K562 (cell line): ENCODE data around the gene SYK.

Experiments used
- CTCF ChIP-seq, 3 experiments: IDR thresholded peaks in 2 of 3; conservative IDR thresholded peaks in 1 of 3; 2 replicates each; pipeline ENCODE4 v1.5.1; 2011 to 2012; ENCODE audit warnings: low read length in 3 of 3, mild to moderate bottlenecking in 3 of 3, control low read depth in 2 of 3, improper control_type of control experiment in 1 of 3, inconsistent platforms in 1 of 3, low read depth in 1 of 3, mixed read lengths in 1 of 3, moderate library complexity in 1 of 3; ENCODE audit not compliant: insufficient read depth in 2 of 3
- MCM2 ChIP-seq: fragments of 450-650 bp; IDR thresholded peaks from 2 replicates; pipeline ENCODE4 v1.6.1; 2017; ENCODE audit warnings: low read depth, mild to moderate bottlenecking
- NR2C1 ChIP-seq, 2 experiments: fragments of 450-650 bp; IDR thresholded peaks; 2 replicates each; pipeline ENCODE4 v1.6.1; 2017; ENCODE audit warnings: mild to moderate bottlenecking in 2 of 2, antibody characterized with exemption in 1 of 2, inconsistent platforms in 1 of 2, missing compliant biosample characterization in 1 of 2, missing genetic modification characterization in 1 of 2
- POLR2AphosphoS5 ChIP-seq: IDR thresholded peaks from 2 replicates; pipeline ENCODE4 v1.6.1; 2011; ENCODE audit warnings: mild to moderate bottlenecking, low read depth, low read length, moderate library complexity; ENCODE audit not compliant: control insufficient read depth, insufficient read depth
- RBM34 ChIP-seq: fragments of 200-400 bp; formaldehyde crosslinking; IDR thresholded peaks from 2 replicates; pipeline ENCODE4 v1.6.1; 2018; ENCODE audit warnings: low read length, borderline replicate concordance; ENCODE audit not compliant: insufficient read depth
- RFX5 ChIP-seq: IDR thresholded peaks from 2 replicates; pipeline ENCODE4 v1.6.1; 2011; ENCODE audit warnings: low read depth, mild to moderate bottlenecking, improper control_type of control experiment, low read length
- SMC3 ChIP-seq: conservative IDR thresholded peaks from 2 replicates; pipeline ENCODE4 v1.6.1; 2011; ENCODE audit warnings: low read depth, low read length, improper control_type of control experiment; ENCODE audit not compliant: insufficient read depth
- SP1 ChIP-seq: sonication (generic); formaldehyde crosslinking; IDR thresholded peaks from 2 replicates; pipeline ENCODE4 v1.8.1; 2022; ENCODE audit warnings: mild to moderate bottlenecking, missing genetic modification reagents
- STAT5B ChIP-seq: fragments of 250-450 bp; sonication (Bioruptor Pico); IDR thresholded peaks from 2 replicates; pipeline ENCODE4 v1.8.0; 2021; ENCODE audit warnings: mild to moderate bottlenecking, inconsistent platforms

GRCh38 chr9:90842176-90842777, 40.7 kb downstream of the SYK start:
- TF ChIP-seq RFX5 = no peak
- TF ChIP-seq CTCF (IDR thresholded peaks at IDR 0.05 in 2 of 3, conservative IDR thresholded peaks at IDR 0.05 in 1 of 3; ENCODE audit: insufficient read depth in 2 of 3, low read depth in 1 of 3, low read length in 3 of 3) = no peak
- TF ChIP-seq STAT5B (CRISPR knock-in tag) = no peak
- no peak for TF ChIP-seq MCM2
- TF ChIP-seq RBM34 = no peak
- no peak for TF ChIP-seq SP1
- TF ChIP-seq SMC3 = no peak
- TF ChIP-seq NR2C1 (IDR thresholded peaks at IDR 0.05) = no peak
- TF ChIP-seq NR2C1 (tag; IDR thresholded peaks at IDR 0.05) = no peak
- TF ChIP-seq POLR2AphosphoS5 = no peak
